Stimulated activated CD4-positive, alpha-beta T cell treated with anti-CD3 and anti-CD28 coated beads, Interleukin-15, amount 100 ng/mL, for 48 hours (primary cell): Measurements from ENCODE around the gene TBC1D17.

Experiments
- DNase-seq, 2 donors: peaks; one replicate each; pipeline ENCODE4 v3.0.0-alpha.2; 2020; ENCODE audit warnings: low read depth in 2 of 2

The TBC1D17 gene

GRCh38 chr19:49848938-49849337 lies 28.6 kb upstream of the TBC1D17 start:
- DNase-seq: no peak

DNA sequence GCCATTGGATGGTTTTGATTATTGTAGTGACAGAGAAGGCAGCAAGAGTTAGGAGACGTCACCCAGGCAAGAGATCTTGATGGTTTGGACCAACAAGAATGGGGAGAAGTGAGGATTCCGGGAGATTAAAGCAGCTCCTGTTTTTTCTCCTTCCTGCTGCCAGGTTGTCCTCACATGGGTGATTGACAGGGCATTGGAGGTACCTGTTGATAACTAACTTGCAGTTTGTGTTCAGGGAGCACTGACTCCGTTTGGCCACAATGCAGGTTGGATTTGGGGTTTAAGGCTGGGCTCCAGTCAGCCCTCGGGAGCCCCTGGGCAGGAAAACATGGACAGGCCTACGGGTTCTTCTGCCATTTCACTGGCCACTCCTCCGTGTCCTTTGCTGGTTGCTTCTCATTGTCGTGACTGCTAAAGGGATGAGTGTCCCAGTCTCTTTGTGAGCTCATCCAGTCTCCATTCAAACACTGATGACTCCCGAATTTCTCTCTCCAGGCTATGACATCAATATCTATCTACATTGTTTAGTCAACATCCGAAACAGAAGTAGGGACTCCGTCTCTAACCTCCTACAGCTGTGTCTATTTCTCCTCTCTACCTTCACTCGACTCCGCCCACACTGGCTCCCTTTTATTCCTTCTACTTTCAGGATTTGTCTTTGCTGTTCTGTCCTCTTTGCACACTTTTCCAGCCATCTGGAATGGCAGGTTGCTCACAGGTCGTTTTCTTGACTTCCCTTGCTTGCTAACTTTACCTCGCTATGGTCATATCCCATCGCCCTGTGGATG lies 27.9 kb upstream of the TBC1D17 start:
- DNase-seq: no peak

GRCh38 chr19:49850221-49850486 lies 27.3 kb upstream of the TBC1D17 start:
- no peak for DNase-seq

DNA sequence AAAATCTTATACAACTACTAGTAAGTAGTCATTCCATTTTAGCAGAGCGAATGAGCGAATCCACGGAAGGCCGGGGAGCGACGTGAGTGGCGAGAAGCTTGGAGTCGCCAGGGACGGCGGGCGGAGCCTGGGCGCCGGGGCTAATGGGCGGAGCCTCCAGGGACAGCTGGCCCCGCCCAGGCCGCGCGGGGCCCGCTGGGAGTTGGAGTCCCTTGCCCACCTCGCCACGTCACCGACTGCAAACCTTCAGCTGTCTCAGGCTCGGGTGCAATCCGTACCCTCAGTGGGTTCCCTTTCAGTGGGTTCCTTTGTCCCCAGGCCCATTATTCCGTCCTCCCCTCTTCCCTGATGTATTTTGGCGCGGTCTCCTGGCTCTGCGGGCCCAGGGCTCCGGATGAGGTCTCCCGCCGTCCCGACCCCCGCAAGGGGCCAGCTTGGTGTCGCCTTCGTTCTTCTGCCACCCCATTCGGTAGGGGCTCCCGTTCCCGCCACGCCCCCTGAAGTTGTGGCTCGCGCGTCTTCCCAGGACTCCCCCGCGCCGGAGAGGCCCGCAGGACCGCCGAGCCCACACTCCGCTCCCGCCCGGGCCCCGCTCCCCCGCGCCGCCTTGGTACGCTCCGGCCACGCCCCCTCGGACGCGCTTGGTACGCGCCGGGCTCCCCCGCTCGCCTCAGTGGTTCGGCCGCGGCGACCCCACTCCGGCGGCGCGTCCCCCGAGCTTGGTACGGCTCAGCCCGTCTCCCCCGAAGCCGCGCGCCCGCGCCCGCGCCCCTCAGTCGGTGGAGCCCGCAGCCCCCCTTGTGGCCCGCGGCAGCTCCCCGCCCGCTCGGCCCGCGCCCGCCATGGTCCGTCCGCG lies 26.8 kb upstream of the TBC1D17 start, which contains the start of gene PTOV1:
PTOV1 (plus strand) TSS at position 673 of the 856 bp plus-strand sequence.
- DNase-seq: peak; percentile 85

DNA sequence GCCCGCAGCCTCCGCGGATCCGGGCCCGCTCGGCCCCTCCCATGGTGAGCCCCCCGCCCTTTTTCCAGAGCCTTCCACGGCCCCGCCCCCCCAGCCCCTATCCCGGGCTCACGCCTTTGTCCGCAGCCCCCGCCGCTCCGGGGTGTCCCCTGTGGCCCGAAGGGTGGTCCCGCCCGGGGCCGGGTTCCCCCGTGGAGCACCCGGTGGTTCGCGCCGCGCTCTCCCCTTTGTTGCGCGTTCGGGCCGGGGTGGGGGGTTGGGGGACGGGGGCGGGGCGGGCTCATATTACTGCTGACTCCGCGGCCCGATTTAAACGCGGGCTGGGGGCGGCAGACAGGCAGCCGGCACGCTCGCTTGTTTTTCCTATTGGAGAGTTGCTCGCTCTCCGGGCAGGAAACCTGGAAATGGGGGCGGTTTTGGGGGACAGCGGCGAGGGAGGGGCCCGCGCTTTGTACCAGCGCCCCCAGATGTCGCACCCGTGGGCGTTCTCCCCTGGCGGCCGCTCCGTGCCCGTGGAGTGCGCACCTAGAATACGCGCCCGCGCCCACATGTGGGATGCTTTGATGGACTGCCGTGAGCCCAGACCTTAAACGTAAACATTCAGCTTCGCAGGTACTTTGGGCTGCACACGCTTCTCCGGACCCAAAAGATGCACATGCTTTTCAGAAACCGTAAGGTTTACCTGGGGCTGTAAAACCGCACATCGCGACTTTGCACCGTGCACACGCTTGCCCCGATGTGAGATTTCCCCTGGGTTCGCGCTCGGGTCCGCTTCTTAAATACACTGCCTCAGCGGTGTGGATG lies 25.8 kb upstream of the TBC1D17 start:
- no peak for DNase-seq

GRCh38 chr19:49852631-49853126 lies 24.8 kb upstream of the TBC1D17 start:
- DNase-seq: no peak

DNA sequence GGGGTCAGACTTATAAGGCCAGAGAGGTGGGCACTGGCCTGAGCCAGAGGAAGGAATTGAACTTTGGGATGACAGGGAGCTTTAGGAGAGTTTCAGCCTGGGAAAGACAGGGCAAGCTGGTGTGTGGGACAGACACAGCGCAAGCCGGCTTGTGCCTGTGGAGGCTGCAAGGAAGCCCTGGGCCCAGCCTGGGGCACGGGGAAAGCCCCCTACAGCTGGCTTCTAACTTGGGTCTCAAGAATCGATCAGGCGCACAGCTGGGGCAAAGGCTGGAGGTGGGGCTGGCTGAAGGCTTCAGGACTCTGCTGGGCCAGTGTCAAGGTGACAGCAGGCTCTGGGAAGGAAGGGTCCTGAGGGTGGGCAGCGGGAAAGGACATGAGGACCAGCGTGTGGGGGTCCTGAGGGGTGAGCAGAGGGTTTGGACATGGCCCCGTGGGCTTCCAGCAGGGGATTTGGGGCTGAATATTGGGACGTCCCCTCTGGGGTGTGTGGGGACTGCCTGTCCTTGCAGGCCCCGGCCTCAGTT lies 23.6 kb upstream of the TBC1D17 start:
- no peak for DNase-seq

DNA sequence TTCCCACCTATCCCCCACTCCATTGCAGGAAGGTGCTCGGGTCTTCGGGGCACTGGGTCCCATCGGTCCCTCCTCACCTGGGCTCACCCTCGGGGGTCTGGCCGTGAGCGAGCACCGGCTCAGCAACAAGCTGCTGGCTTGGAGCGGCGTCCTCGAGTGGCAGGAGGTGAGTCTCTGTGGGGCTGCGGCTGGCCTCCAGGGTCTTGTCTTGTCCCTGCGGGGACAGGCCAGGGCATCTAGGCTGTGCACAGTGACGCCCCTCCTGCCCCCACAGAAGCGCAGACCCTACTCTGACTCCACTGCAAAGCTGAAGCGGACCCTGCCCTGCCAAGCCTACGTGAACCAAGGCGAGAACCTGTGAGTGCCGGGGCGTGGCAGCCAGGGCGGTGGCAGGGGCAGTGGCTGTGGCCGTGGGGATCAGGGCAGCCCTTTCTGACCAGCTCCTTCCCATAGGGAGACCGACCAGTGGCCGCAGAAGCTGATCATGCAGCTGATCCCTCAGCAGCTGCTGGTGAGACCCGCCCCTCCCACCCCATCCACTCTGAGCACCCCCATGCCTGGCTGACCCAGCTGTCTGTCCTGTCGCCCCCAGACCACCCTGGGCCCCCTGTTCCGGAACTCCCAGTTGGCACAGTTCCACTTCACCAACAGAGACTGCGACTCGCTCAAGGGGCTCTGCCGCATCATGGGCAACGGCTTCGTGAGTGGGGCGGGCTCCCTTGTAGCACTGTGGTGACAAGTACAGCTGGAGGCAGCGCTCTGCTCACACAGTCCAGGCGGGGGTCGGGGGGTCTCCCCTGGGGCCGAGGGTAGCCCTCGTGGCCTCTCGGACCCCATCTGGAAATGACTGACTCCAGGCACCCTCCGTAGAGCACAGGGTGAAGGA lies 22.9 kb upstream of the TBC1D17 start:
- no peak for DNase-seq

GRCh38 chr19:49855277-49855675 lies 22.2 kb upstream of the TBC1D17 start:
- DNase-seq: no peak

- DNase-seq: no peak
Measured at GRCh38 chr19:49855676-49856573, 21.6 kb upstream of the TBC1D17 start.

DNA sequence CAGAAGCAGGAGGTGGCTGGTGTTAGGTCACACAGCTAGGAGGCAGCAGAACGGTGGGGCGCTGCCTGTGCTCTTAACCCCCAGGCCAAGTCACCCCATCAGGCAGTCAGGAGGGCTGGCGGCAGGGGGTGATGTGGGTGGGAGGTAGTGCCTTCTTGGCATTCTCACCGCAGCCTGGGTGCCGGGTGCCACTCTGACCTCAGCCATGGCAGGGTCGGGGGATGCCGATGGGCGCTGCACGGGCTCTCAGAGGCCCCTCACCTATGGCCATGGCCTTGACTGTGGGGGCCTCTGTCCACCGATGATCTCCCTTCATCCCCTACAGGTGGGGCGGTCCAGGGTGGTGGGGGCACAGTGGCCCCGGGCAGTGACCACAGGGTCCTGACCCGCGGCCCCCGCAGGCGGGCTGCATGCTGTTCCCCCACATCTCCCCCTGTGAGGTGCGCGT lies 20.9 kb upstream of the TBC1D17 start:
- DNase-seq: no peak

DNA sequence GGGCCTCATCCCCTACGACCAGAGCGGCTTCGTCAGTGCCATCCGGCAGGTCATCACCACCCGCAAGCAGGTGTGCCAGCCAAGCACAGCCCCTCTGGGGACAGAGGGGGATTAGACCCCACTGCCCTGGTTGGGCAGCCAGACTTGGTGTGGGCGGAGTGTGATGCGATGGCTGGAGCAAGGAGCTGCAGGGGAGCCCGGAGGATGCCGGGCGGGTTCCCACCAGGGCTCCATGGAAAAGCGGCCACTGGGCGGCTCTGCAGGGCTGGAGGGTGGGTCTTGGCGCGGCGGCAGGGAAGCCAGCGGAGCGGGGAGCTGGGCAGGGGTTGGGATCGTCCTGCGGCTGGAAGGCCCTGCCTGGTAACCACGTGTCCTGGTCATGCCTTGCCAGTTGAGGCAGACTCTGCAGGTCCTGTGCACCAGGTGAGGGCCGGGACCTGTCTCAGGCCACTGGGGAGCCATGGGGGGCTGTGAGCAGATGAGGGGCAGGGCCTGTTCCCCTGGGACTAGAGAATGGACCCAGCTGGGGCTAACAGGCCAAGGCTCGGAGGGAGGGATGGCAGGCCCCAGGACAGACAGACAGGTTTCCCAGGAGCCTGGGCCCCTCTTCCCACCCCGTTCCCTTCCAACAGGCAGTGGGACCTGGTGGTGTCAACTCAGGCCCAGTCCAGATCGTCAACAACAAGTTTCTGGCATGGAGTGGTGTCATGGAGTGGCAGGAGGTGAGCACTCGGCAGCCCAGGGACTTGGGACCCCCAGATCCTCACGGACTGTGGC lies 20.3 kb upstream of the TBC1D17 start:
- DNase-seq: no peak

GRCh38 chr19:49857838-49858087 lies 19.7 kb upstream of the TBC1D17 start:
- DNase-seq: no peak

DNA sequence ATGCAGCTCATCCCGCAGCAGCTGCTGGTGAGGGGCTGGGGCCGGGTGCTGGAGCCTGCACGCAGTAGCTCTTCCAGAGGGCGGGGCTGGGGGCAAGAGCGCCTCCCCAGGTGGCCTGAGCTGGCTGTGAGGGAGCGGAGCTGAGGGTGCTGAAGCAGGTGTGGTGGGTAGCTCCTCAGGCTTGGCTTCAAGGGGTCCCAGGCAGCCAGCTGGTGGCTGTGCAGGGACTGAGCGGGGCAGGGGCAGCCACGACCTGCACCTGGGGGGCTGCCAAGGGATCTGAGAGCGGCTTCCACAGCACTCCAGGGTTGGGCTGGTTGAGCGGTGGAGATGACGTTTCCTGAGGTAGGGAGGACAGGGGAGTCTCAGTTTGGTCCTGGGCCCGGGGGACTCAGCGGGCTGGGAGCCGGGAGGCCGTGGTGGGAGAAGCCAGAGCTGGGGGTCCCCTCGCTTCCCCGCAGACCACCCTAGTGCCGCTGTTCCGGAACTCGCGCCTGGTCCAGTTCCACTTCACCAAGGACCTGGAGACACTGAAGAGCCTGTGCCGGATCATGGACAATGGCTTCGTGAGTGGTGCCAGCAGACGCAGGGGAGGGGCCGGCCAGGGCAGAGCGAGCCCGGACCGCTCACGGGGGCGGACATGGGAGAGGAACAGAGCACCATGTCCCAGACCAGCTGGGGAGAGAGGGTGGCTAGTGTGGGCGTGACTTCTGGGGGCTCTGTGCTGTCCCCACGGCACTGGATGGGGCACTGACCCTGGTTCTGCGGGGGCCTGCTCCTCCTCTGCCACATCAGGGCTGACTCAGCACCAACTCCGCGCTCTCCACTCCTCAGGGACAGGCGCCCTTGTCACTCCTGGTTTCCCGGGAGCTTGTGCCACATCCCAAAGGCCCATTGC lies 19.2 kb upstream of the TBC1D17 start:
- DNase-seq: no peak

DNA sequence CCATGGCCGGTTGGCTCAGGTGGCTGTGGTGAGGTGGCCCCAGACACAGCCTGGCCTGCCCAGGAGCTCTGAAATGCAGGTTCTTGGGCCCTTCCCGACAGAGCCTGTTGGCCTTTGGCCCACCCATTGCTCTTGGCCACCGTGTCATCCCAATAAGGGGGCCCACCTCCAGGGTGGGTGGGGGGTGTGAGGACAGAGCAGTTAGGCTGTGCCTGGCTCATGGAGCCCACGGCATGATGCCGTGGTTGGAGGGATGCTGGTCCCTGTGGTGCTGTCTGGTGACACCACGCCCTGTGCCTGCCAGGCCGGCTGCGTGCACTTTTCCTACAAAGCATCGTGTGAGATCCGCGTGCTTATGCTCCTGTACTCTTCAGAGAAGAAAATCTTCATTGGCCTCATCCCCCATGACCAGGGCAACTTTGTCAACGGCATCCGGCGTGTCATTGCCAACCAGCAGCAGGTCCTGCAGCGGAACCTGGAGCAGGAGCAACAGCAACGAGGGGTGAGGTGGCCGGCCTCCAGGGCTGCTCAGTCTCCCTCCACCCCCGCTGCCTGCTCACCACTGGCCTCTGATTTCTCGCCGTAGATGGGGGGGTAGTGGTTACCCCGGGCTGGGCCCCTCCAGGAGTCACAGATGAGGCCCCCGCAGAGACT lies 17.7 kb upstream of the TBC1D17 start:
- DNase-seq: no peak

GRCh38 chr19:49860336-49861102 lies 17.0 kb upstream of the TBC1D17 start:
- no peak for DNase-seq

- no peak for DNase-seq
Measured at GRCh38 chr19:49861107-49861506, 16.4 kb upstream of the TBC1D17 start.
